ENCODE data around the gene CNST. TPM values are rescaled to one million over a fixed set of nuclear protein-coding genes. Genes with fewer than 3 reads are reported as not detected.

The CNST gene
- total and polyA plus RNA-seq, 2 of the 13 experiments (the other 11 are each of a cell fraction or from before 2014, with no cell fraction given) = 6.3 to 12.4 TPM

- no peak for TF ChIP-seq GPBP1L1 (CRISPR knock-in tag; IDR thresholded peaks at IDR 0.05)
- no peak for TF ChIP-seq ZNF546 (CRISPR knock-in tag; conservative IDR thresholded peaks at IDR 0.05)
- no peak for TF ChIP-seq SATB2 (CRISPR knock-in tag; IDR thresholded peaks at IDR 0.05)
- TF ChIP-seq HHEX (CRISPR knock-in tag; IDR thresholded peaks at IDR 0.05) = no peak
- TF ChIP-seq SMAD3 (CRISPR knock-in tag; IDR thresholded peaks at IDR 0.05) = no peak
Measured at GRCh38 chr1:246640747-246641146, 74.5 kb downstream of the CNST start (continued).

- Histone ChIP-seq H3K4me2 (ENCODE audit: low read depth, low read length) (no peak overlapping the region), H3K9me3 (ENCODE audit: low read length) (no peaks in the 10 kb centered on the region), H2AFZ (ENCODE audit: low read length) (no peak overlapping the region), H3K27me3 (ENCODE audit: control insufficient read depth in 1 of 2, insufficient read depth in 2 of 2, low read length in 2 of 2) (no peaks in the 10 kb centered on the region), H3K27ac (ENCODE audit: extremely low read length, insufficient read depth, low read length) (no peak overlapping the region), H3K4me3 (replicated peaks in 1 of 3; ENCODE audit: insufficient read depth in 1 of 3, low read depth in 2 of 3, low read length in 3 of 3) (no peak overlapping the region), H3K9ac (ENCODE audit: insufficient read depth, low read depth, low read length) (no peak overlapping the region), H4K20me1 (ENCODE audit: insufficient read depth, low read length) (no peaks in the 10 kb centered on the region), H3K36me3 (replicated peaks in 1 of 2; ENCODE audit: control insufficient read depth in 1 of 2, insufficient read depth in 2 of 2, low read length in 2 of 2) (peaks cover 9 to 34% of the 10 kb centered on the region in 2 experiments; a peak in 4 of 5 replicates), H3K79me2 (ENCODE audit: insufficient read depth, low read length) (no peaks in the 10 kb centered on the region), H3K4me1 (ENCODE audit: insufficient read depth, low read length) (no peaks in the 10 kb centered on the region)
- POLR2A ChIA-PET = no interaction called here
- FAIRE-seq (no peak), DNase-seq (ENCODE audit: low spot score) (no peak), ATAC-seq (no peak)
- TF ChIP-seq ZSCAN21 (CRISPR knock-in tag; IDR thresholded peaks at IDR 0.05; ENCODE audit: borderline replicate concordance) = no peak
- no peak for TF ChIP-seq MBNL3 (CRISPR knock-in tag; conservative IDR thresholded peaks at IDR 0.05)
- TF ChIP-seq, protein P1, sequence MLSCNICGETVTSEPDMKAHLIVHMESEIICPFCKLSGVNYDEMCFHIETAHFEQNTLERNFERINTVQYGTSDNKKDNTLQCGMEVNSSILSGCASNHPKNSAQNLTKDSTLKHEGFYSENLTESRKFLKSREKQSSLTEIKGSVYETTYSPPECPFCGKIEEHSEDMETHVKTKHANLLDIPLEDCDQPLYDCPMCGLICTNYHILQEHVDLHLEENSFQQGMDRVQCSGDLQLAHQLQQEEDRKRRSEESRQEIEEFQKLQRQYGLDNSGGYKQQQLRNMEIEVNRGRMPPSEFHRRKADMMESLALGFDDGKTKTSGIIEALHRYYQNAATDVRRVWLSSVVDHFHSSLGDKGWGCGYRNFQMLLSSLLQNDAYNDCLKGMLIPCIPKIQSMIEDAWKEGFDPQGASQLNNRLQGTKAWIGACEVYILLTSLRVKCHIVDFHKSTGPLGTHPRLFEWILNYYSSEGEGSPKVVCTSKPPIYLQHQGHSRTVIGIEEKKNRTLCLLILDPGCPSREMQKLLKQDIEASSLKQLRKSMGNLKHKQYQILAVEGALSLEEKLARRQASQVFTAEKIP (CRISPR knock-in tag; IDR thresholded peaks at IDR 0.05; ENCODE audit: borderline replicate concordance) = no peak
- WGBS (ENCODE audit: low lambda C conversion rate) = 94% methylated on average over 2 of the region's 2 CpGs
- intact Hi-C loops (cut with micrococcal nuclease; ENCODE audit: unreplicated experiment) (no loop called here), in situ Hi-C loops (cut with HindIII; ENCODE audit: extremely low pct_ligation_motif_present, low pct_unique_long_range_greater_than_20kb) (no loop called here)
- BruUV-seq (replicated peaks) = no TSS peak
- CTCF ChIA-PET (ENCODE audit: low intra/inter-chr PET ratio, low total read pairs) = no interaction called here
Measured at GRCh38 chr1:246641394-246641793, 75.1 kb downstream of the CNST start.

All from HepG2 (cell line).